A549 (cell line): ENCODE measurements around the gene KCNN3.

ENCODE experiments used
- CTCF ChIP-seq: fragments of >200 bp; sonication (Bioruptor Twin); formaldehyde crosslinking; IDR thresholded peaks from 3 replicates; pipeline ENCODE4 v1.5.1; 2016
- EP300 ChIP-seq, 2 experiments: fragments of >200 bp; sonication (Bioruptor Twin); formaldehyde crosslinking; IDR thresholded peaks; 2 replicates in 1 of 2; 3 replicates in 1 of 2; pipeline ENCODE4 v1.6.1; 2016 to 2017
- MAFK ChIP-seq: fragments of 450-650 bp; IDR thresholded peaks from 2 replicates; pipeline ENCODE4 v1.6.1; 2014; ENCODE audit not compliant: partially characterized antibody
- POLR2A ChIP-seq: IDR thresholded peaks from 2 replicates; pipeline ENCODE4 v1.6.1; 2012; ENCODE audit warnings: mild to moderate bottlenecking, low read length
- SREBF2 ChIP-seq: fragments of 450-650 bp; IDR thresholded peaks from 2 replicates; pipeline ENCODE4 v1.6.1; 2014; ENCODE audit warnings: mild to moderate bottlenecking, moderate library complexity
- TF ChIP-seq, protein P1 (sequence below): fragments of 200-600 bp; sonication (generic); IDR thresholded peaks from 2 replicates; pipeline ENCODE4 v1.6.1; 2016; ENCODE audit warnings: antibody characterized with exemption, mild to moderate bottlenecking, moderate library complexity

DNA sequence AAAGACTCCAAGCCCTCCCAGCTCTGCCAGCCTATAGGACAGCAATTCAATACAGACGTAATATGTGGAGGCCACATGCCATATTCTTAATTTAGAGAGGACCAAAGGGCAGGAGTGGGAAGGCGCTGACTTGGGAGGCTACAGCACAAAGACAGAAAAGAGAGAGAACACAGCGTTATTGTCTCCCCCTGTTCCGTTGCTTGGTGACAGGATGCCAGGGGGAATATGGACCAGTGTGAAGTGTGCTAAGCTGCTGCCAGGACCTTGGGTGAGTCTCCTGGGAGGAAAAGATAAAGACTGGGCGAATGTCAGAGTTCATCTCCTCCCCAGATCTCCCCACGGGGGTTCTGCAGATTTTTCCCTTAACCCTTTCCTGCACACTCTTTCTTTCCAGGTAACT, 160.0 kb downstream of the KCNN3 start:
- TF ChIP-seq, protein P1, sequence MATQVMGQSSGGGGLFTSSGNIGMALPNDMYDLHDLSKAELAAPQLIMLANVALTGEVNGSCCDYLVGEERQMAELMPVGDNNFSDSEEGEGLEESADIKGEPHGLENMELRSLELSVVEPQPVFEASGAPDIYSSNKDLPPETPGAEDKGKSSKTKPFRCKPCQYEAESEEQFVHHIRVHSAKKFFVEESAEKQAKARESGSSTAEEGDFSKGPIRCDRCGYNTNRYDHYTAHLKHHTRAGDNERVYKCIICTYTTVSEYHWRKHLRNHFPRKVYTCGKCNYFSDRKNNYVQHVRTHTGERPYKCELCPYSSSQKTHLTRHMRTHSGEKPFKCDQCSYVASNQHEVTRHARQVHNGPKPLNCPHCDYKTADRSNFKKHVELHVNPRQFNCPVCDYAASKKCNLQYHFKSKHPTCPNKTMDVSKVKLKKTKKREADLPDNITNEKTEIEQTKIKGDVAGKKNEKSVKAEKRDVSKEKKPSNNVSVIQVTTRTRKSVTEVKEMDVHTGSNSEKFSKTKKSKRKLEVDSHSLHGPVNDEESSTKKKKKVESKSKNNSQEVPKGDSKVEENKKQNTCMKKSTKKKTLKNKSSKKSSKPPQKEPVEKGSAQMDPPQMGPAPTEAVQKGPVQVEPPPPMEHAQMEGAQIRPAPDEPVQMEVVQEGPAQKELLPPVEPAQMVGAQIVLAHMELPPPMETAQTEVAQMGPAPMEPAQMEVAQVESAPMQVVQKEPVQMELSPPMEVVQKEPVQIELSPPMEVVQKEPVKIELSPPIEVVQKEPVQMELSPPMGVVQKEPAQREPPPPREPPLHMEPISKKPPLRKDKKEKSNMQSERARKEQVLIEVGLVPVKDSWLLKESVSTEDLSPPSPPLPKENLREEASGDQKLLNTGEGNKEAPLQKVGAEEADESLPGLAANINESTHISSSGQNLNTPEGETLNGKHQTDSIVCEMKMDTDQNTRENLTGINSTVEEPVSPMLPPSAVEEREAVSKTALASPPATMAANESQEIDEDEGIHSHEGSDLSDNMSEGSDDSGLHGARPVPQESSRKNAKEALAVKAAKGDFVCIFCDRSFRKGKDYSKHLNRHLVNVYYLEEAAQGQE: no peak
- TF ChIP-seq CTCF (no peak), EP300 (IDR thresholded peaks at IDR 0.05) (no peak), SREBF2 (no peak), POLR2A (no peak), MAFK (no peak)
